Esophagus muscularis mucosa (tissue), 4 donors: ENCODE measurements around the gene SSTR5. TPM values are rescaled to one million over a fixed set of nuclear protein-coding genes. Genes with fewer than 3 reads are reported as not detected.
A peak's percentile ranks its signal among the peaks of the same experiment; 100 is the strongest.

Experiments
- DNase-seq: peaks from one replicate; pipeline ENCODE4 v3.0.0-alpha.2; 2017; ENCODE audit errors: extremely low spot score
- H3K27ac ChIP-seq, 4 donors: fragments of 200-600 bp; sonication (generic); replicated peaks in 1 of 4; 1 replicate in 3 of 4; 2 replicates in 1 of 4; pipeline ENCODE4 v1.5.1; 2016 to 2019; ENCODE audit warnings: mild to moderate bottlenecking in 1 of 4
- H3K27me3 ChIP-seq, 4 donors: fragments of 200-600 bp; sonication (generic); one replicate each; pipeline versions ENCODE4 v1.5.1 to v1.6.0; 2016 to 2019
- H3K36me3 ChIP-seq, 4 donors: fragments of 200-600 bp; sonication (generic); one replicate each; pipeline ENCODE4 v1.5.1; 2016 to 2019
- H3K4me1 ChIP-seq, 4 donors: fragments of 200-600 bp; sonication (generic); one replicate each; pipeline ENCODE4 v1.5.1; 2016 to 2019
- H3K4me3 ChIP-seq, 4 donors: fragments of 200-600 bp; sonication (generic); 1 replicate in 2 of 4; 2 replicates in 2 of 4; pipeline ENCODE4 v1.5.1; 2016 to 2019; ENCODE audit warnings: mild to moderate bottlenecking in 4 of 4, moderate library complexity in 1 of 4
- H3K9me3 ChIP-seq, 4 donors: fragments of 200-600 bp; sonication (generic); 1 replicate in 3 of 4; 2 replicates in 1 of 4; pipeline ENCODE4 v1.5.1; 2016 to 2019
- EP300 ChIP-seq: sonication (generic); formaldehyde crosslinking; IDR thresholded peaks from one replicate; pipeline ENCODE4 v1.6.1; 2017; ENCODE audit warnings: antibody characterized with exemption
- POLR2A ChIP-seq: fragments of 450-650 bp; IDR thresholded peaks from one replicate; pipeline ENCODE4 v1.6.1; 2017; ENCODE audit warnings: antibody characterized with exemption, moderate library complexity, mild to moderate bottlenecking, low read depth
- POLR2AphosphoS5 ChIP-seq, 2 donors: sonication (generic); formaldehyde crosslinking; IDR thresholded peaks; one replicate each; pipeline ENCODE4 v1.6.1; 2017; ENCODE audit warnings: antibody characterized with exemption in 2 of 2
- WGBS: methylation state at CpG from one replicate; pipeline ENCODE4 v1.1.5; 2018; 5-methylcytosine and 5-hydroxymethylcytosine counted together
- intact Hi-C: fragments of 100-400 bp; cut with DNase I; formaldehyde crosslinking; loops from one replicate; pipeline ENCODE4 v1.15.1; 2023
- total RNA-seq, 4 donors: library from RNA; depleted of rRNA; stranded (reverse); fragments of >200 nt; gene quantifications; one replicate each; pipeline versions ENCODE4 v1.1.0 to v1.2.1, GENCODE V29; 2016
- TF ChIP-seq, protein P1 (sequence below), 3 experiments: fragments of 200-600 bp in 2 of 3; fragments of 450-650 bp in 1 of 3; sonication (generic) in 2 of 3; IDR thresholded peaks; one replicate each; pipeline ENCODE4 v1.5.1; 2017 to 2019; ENCODE audit warnings: antibody characterized with exemption in 3 of 3, mild to moderate bottlenecking in 2 of 3, moderate library complexity in 1 of 3

Gene SSTR5
- total RNA-seq, 4 donors from 2014 or later, result not detected

DNA sequence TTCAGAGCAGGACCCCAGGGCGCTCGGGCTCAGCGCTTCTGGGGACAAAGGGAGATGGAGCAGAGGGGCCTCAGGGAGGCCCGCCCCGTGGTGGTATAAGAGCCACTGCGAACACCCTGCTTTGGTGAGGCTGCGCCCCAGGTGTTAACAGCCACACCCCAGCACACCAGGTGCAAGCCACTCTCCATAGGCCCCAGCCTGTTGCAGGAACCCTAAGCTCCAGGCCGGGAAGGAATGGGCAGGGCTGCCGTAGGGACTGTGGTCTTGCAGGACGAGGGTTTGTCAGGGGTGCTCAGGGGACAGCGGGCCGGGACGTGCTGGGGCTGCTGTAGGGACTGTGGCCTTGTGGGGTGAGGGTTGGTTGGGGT lies 17.0 kb upstream of the SSTR5 start:
- peaks cover 0 to 7% (median 6%) of the 10 kb centered on the region in 4 donors for H3K4me1 ChIP-seq
- H3K9me3 ChIP-seq, result peaks cover 0 to 13% (median 6%) of the 10 kb centered on the region in 4 donors
- WGBS, result 75% methylated on average over 13 of the region's 13 CpGs
- peaks cover 0 to 89% (median 22%) of the 10 kb centered on the region in 4 donors for H3K27me3 ChIP-seq
- DNase-seq, result no peak
- no peak overlapping the region for H3K4me3 ChIP-seq
- TF ChIP-seq POLR2AphosphoS5 (IDR thresholded peaks at IDR 0.05) (no peak), EP300 (no peak), POLR2A (no peak)
- TF ChIP-seq, protein P1, sequence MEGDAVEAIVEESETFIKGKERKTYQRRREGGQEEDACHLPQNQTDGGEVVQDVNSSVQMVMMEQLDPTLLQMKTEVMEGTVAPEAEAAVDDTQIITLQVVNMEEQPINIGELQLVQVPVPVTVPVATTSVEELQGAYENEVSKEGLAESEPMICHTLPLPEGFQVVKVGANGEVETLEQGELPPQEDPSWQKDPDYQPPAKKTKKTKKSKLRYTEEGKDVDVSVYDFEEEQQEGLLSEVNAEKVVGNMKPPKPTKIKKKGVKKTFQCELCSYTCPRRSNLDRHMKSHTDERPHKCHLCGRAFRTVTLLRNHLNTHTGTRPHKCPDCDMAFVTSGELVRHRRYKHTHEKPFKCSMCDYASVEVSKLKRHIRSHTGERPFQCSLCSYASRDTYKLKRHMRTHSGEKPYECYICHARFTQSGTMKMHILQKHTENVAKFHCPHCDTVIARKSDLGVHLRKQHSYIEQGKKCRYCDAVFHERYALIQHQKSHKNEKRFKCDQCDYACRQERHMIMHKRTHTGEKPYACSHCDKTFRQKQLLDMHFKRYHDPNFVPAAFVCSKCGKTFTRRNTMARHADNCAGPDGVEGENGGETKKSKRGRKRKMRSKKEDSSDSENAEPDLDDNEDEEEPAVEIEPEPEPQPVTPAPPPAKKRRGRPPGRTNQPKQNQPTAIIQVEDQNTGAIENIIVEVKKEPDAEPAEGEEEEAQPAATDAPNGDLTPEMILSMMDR (IDR thresholded peaks at IDR 0.05), result no peak
- intact Hi-C loops, result loop anchor here (2.0 kb wide), 1 partner anchor 241 kb away; no protein-coding TSS in a partner anchor
- no peaks in the 10 kb centered on the region for H3K36me3 ChIP-seq
- H3K27ac ChIP-seq, result no peak overlapping the region

DNA sequence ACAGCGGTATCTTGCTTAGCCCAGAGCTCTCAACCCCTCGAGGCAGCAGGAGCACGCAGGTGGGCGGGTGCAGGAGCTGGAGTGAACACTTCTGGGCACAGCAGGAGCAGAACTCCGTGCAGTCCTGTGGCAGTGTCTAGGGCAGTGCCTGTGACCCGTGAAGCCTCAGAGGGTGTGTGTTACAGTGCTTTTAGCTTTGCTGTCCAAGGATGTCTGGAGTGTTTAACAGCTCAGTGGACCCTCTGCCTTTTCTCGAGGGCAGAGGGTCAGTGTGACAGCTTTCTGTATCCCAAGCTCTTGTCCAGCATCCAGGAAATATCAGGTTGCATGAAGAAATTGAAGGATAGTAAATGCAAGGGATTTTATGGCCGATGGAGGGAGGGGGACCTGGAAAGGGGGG lies 16.4 kb upstream of the SSTR5 start:
- Histone ChIP-seq H3K36me3 (no peaks in the 10 kb centered on the region), H3K9me3 (peaks cover 0 to 13% (median 6%) of the 10 kb centered on the region in 4 donors), H3K4me1 (peaks cover 0 to 7% (median 6%) of the 10 kb centered on the region in 4 donors), H3K4me3 (no peak overlapping the region), H3K27me3 (peaks cover 0 to 90% (median 22%) of the 10 kb centered on the region in 4 donors), H3K27ac (no peak overlapping the region)
- intact Hi-C loops, result no loop called here
- no peak for DNase-seq
- TF ChIP-seq EP300, result no peak
- 71% methylated on average over 8 of the region's 8 CpGs for WGBS

DNA sequence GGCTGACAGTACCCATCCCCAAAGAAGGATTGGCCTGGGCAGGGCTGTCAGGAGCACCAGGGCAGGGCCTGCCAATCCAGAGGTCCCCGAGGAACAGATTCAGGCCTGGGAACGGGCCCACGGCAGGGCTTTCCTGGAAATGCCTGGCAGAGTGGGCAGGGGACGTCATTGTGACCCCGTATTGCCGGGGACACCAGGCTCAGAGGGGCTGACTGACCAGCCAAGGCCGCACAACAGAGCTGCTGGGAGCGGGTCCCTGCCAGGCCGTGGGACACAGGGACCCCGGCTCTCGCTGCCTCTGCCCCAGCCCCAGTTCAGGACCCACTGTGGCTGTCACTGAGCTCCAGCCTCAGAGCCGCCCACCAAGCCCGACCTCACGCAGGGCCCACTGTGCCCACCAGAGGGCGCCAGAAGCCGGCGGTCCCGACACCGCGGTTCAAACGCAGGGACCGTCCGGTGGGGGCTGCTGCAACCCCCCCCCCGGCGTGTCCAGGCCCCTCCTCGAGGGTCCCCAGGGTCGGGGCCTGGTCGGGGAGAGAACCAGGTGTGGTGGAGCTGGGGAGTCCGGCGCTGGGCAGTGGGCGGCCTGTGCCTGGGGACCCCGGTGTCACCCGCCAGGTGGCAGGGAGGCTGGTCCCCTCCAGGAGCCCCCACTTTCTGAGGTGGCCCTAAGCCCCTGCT lies 15.2 kb upstream of the SSTR5 start:
- intact Hi-C loops, result no loop called here
- TF ChIP-seq POLR2A, result no peak
- no peak for TF ChIP-seq EP300
- TF ChIP-seq, protein P1 (IDR thresholded peaks at IDR 0.05), result peak; percentile 49 to 85 (median 61)
- Histone ChIP-seq H3K4me1 (peaks cover 0 to 7% (median 6%) of the 10 kb centered on the region in 4 donors), H3K36me3 (no peaks in the 10 kb centered on the region), H3K27me3 (peaks cover 0 to 91% (median 22%) of the 10 kb centered on the region in 4 donors), H3K4me3 (no peak overlapping the region), H3K9me3 (peaks cover 0 to 13% (median 6%) of the 10 kb centered on the region in 4 donors), H3K27ac (no peak overlapping the region)
- DNase-seq, result no peak
- WGBS, result 35% methylated on average over 4 of the region's 33 CpGs

DNA sequence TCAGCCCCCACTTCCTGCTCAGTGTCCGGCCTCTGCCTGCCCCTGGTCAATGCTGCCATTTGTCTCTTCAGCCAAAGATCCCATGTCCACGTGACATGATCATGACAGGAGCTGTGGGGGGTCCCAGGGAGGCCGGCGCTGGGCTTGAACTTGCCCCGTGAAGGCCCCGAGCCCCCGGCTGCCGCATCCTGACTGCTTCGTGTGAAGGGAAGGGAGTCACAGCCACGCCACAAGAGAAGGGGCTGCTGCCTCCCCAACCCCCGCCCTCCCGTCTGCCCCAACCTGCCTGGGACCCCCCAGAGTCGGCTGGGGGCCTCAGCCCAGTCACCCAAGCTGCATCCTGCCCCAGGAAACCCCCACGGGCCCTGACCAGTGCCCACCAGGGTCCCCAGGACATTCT lies 14.3 kb upstream of the SSTR5 start:
- WGBS, result 36% methylated on average over 5 of the region's 14 CpGs
- Histone ChIP-seq H3K36me3 (no peaks in the 10 kb centered on the region), H3K4me1 (peaks cover 0 to 7% (median 6%) of the 10 kb centered on the region in 4 donors), H3K9me3 (peaks cover 0 to 13% (median 6%) of the 10 kb centered on the region in 4 donors), H3K27me3 (peaks cover 0 to 91% (median 22%) of the 10 kb centered on the region in 4 donors), H3K27ac (no peak overlapping the region), H3K4me3 (no peak overlapping the region)
- TF ChIP-seq, protein P1 (IDR thresholded peaks at IDR 0.05), result no peak
- TF ChIP-seq EP300 (no peak), POLR2AphosphoS5 (IDR thresholded peaks at IDR 0.05) (no peak), POLR2A (no peak)
- DNase-seq, result no peak
- intact Hi-C loops, result no loop called here

DNA sequence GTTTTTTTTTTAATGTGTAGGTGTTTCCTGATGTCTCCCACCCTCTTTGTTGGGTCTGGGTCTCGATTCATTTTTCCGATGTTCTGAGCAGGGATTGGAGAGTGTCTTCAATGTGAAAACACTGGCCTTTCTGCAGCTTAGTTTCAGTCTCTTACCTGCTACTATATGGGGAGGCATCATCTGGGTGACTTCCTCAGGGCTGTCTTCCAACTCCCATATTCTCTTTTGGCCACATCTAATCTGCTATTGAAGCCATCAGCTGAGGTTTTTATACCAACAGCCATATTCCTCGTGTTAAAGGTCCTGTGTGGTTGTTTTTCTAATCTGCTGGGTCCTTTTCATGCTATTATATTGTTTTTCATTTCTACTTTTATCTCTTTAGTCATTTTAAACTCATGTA lies 13.2 kb upstream of the SSTR5 start:
- DNase-seq, result no peak
- no peaks in the 10 kb centered on the region for H3K36me3 ChIP-seq
- no peak for TF ChIP-seq EP300
- H3K27ac ChIP-seq, result no peak overlapping the region
- H3K9me3 ChIP-seq, result peaks cover 0 to 13% (median 6%) of the 10 kb centered on the region in 4 donors
- H3K4me3 ChIP-seq, result no peak overlapping the region
- 90% methylated on average over 3 of the region's 3 CpGs for WGBS
- H3K4me1 ChIP-seq, result peaks cover 0 to 7% (median 6%) of the 10 kb centered on the region in 4 donors
- intact Hi-C loops, result no loop called here
- peaks cover 0 to 91% (median 23%) of the 10 kb centered on the region in 4 donors for H3K27me3 ChIP-seq
